ENCODE measurements around the gene ESYT3.
"Not testable (repeated sequence)": the region's sequence is repeated elsewhere in the genome, so short reads cannot be mapped to it uniquely, and the experiment has no call there.

ESYT3 gene

GRCh38 chr3:138463724-138464490 is 29.5 kb downstream of the ESYT3 start:
- no peak for DNase-seq

GRCh38 chr3:138464491-138464860 is 30.1 kb downstream of the ESYT3 start:
- no peak for DNase-seq

GRCh38 chr3:138465451-138465850 is 31.0 kb downstream of the ESYT3 start:
- DNase-seq = no peak

- DNase-seq = no peak
These were observed 31.5 kb downstream of the ESYT3 start for GRCh38 chr3:138465925-138466324.

- no peak for DNase-seq
These were observed 33.5 kb downstream of the ESYT3 start for GRCh38 chr3:138467931-138468330.

GRCh38 chr3:138468451-138468850 is 34.0 kb downstream of the ESYT3 start:
- DNase-seq = no peak

GRCh38 chr3:138468886-138469285 is 34.5 kb downstream of the ESYT3 start:
- no peak for DNase-seq

- no peak for DNase-seq
These were observed 35.5 kb downstream of the ESYT3 start for GRCh38 chr3:138469874-138470273.

GRCh38 chr3:138470687-138471086 is 36.3 kb downstream of the ESYT3 start:
- no peak for DNase-seq

GRCh38 chr3:138471481-138471880 is 37.1 kb downstream of the ESYT3 start:
- no peak for DNase-seq

- DNase-seq = no peak
These were observed 37.9 kb downstream of the ESYT3 start for GRCh38 chr3:138472141-138472825.

GRCh38 chr3:138473391-138473790 is 39.0 kb downstream of the ESYT3 start:
- DNase-seq = no peak

- no peak for DNase-seq
These were observed 39.7 kb downstream of the ESYT3 start for GRCh38 chr3:138474163-138474562.

GRCh38 chr3:138476526-138476925 is 42.1 kb downstream of the ESYT3 start:
- DNase-seq = no peak

GRCh38 chr3:138477120-138477519 is 42.7 kb downstream of the ESYT3 start:
- no peak for DNase-seq

GRCh38 chr3:138477801-138478200 is 43.4 kb downstream of the ESYT3 start:
- no peak for DNase-seq

- no peak for DNase-seq
These were observed 45.0 kb downstream of the ESYT3 start for GRCh38 chr3:138479438-138479863.

- not testable (repeated sequence) for DNase-seq
These were observed 50.3 kb downstream of the ESYT3 start for GRCh38 chr3:138484672-138485071.

- not testable (repeated sequence) for DNase-seq
These were observed 52.2 kb downstream of the ESYT3 start for GRCh38 chr3:138486580-138486979.

GRCh38 chr3:138491971-138492370 is 57.6 kb downstream of the ESYT3 start:
- DNase-seq = no peak

- DNase-seq = no peak
These were observed 58.7 kb downstream of the ESYT3 start for GRCh38 chr3:138492980-138493675.

- DNase-seq = no peak
These were observed 59.6 kb downstream of the ESYT3 start for GRCh38 chr3:138493804-138494606.

- DNase-seq = no peak
These were observed 60.2 kb downstream of the ESYT3 start for GRCh38 chr3:138494607-138494929.

All from midbrain (tissue), 1 donor.